ENCODE measurements around the gene EFTUD2. TPM values are rescaled to one million over a fixed set of nuclear protein-coding genes. Genes with fewer than 3 reads are reported as not detected.
A peak's percentile ranks its signal among the peaks of the same experiment; 100 is the strongest.

EFTUD2 gene
- total RNA-seq, 4 donors from 2014 or later, result 65.0 to 116 (median 81.3) TPM

DNA sequence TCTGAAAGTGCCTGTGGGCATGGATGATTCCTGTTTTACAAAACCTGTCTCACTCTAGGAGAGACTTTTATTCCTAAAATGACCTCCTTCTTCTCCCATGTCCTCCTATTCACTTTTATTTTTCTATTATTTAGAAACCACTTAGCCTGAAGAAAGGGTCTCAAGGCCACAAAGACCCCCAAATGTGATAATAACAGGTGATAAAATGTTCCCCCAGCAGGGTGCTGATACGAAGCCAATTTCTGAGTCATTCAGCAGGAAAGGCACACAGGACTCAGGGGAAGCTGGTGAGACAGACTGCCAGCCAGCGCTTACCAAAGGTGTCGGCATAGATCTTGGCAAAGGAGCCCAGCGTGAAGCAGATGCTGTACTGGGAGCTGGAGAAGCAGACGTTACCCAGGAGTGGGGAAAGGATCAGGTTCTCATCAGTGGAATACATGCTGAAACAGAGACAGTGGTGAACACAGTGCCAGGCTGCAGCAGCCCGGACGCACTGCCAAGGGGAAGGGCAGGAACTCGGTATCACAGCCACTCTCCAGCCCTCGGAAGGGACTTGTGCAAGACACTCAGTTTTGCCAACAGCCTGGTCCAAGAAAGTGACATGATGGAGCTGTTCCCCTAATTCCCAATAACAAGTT lies 27.0 kb downstream of the EFTUD2 start:
- peak; percentile 72 to 95 for DNase-seq
- peak; percentile 98 to 99 for ATAC-seq
- Histone ChIP-seq H3K4me1 (peaks cover 15 to 20% of the 10 kb centered on the region in 2 donors), H3K9me3 (no peaks in the 10 kb centered on the region), H3K27ac (peak overlapping the region; percentile 76 to 89 (median 81)), H3K36me3 (peaks cover 0 to 71% of the 10 kb centered on the region in 2 donors), H3K4me3 (no peak overlapping the region), H3K27me3 (no peaks in the 10 kb centered on the region)
- TF ChIP-seq POLR2A (IDR thresholded peaks at IDR 0.05), result no peak
- TF ChIP-seq, protein P1, sequence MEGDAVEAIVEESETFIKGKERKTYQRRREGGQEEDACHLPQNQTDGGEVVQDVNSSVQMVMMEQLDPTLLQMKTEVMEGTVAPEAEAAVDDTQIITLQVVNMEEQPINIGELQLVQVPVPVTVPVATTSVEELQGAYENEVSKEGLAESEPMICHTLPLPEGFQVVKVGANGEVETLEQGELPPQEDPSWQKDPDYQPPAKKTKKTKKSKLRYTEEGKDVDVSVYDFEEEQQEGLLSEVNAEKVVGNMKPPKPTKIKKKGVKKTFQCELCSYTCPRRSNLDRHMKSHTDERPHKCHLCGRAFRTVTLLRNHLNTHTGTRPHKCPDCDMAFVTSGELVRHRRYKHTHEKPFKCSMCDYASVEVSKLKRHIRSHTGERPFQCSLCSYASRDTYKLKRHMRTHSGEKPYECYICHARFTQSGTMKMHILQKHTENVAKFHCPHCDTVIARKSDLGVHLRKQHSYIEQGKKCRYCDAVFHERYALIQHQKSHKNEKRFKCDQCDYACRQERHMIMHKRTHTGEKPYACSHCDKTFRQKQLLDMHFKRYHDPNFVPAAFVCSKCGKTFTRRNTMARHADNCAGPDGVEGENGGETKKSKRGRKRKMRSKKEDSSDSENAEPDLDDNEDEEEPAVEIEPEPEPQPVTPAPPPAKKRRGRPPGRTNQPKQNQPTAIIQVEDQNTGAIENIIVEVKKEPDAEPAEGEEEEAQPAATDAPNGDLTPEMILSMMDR (IDR thresholded peaks at IDR 0.05 in 4 of 5, conservative IDR thresholded peaks at IDR 0.05 in 1 of 5), result peak in 1 of 5 experiments; percentile 11
- intact Hi-C loops (cut with DNase I; ENCODE audit: low total_unique reads) (no loop called here), in situ Hi-C loops (cut with MboI; ENCODE audit: low sequenced_read_pairs in 4 of 4) (no loop called here)

DNA sequence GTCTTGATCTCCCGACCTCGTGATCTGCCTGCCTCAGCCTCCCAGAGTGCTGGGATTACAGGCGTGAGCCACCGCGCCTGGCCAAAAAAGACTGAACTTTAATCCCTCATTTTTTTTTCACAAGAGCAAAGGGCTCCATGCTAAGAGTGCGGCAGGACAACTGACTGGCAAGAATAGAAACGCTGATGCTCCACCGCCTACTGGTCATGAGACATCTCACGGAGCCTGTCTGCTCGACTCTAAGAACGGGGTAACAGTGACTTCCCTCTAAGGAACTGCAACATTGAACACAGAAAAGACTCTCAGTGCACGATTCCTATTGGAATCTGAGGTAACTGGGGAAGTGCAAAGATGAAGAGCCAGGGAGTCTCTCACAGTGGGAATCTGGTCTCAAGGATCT lies 27.7 kb downstream of the EFTUD2 start:
- TF ChIP-seq POLR2A (IDR thresholded peaks at IDR 0.05), result no peak
- TF ChIP-seq, protein P1 (IDR thresholded peaks at IDR 0.05 in 4 of 5, conservative IDR thresholded peaks at IDR 0.05 in 1 of 5), result no peak
- DNase-seq (no peak), ATAC-seq (no peak)
- Histone ChIP-seq H3K9me3 (no peaks in the 10 kb centered on the region), H3K4me3 (no peak overlapping the region), H3K27me3 (no peaks in the 10 kb centered on the region), H3K4me1 (peaks cover 15 to 20% of the 10 kb centered on the region in 2 donors), H3K36me3 (peaks cover 0 to 78% of the 10 kb centered on the region in 2 donors), H3K27ac (peak overlapping the region; percentile 76 to 89 (median 81))
- intact Hi-C loops (cut with DNase I; ENCODE audit: low total_unique reads), result no loop called here
- in situ Hi-C loops (cut with MboI; ENCODE audit: low sequenced_read_pairs in 4 of 4), result no loop called here

DNA sequence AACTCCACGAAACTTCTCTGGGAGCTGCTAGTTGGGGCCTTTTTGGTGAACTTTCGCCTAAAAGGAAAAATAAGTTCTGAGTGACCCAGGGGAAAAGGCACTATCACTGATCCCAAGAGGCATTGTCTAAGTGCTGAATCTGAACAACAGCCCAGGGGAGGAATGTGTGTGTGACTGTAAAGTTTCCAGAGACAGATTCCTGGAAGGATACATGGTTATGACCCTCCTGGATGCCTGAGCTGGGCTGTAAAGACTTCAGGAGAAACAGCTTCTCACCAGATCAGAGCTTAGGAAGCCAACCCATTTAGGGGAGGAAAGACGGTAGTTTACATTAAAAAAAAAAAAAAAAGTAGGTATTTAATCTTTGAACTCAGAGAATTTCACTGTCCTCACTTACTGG lies 31.4 kb downstream of the EFTUD2 start:
- no peak for TF ChIP-seq POLR2A (IDR thresholded peaks at IDR 0.05)
- TF ChIP-seq, protein P1 (IDR thresholded peaks at IDR 0.05 in 4 of 5, conservative IDR thresholded peaks at IDR 0.05 in 1 of 5), result no peak
- no peak overlapping the region for H3K4me3 ChIP-seq
- intact Hi-C loops (cut with DNase I; ENCODE audit: low total_unique reads), result no loop called here
- peaks cover 13% of the 10 kb centered on the region in 2 donors for H3K4me1 ChIP-seq
- no peaks in the 10 kb centered on the region for H3K9me3 ChIP-seq
- H3K27ac ChIP-seq, result no peak overlapping the region
- H3K36me3 ChIP-seq, result peaks cover 0 to 82% of the 10 kb centered on the region in 2 donors
- no peaks in the 10 kb centered on the region for H3K27me3 ChIP-seq
- ATAC-seq, result no peak
- DNase-seq, result no peak
- in situ Hi-C loops (cut with MboI; ENCODE audit: low sequenced_read_pairs in 4 of 4), result loop anchor here (5.0 to 10.0 kb wide), 3 partner anchors 91 to 96 kb away; no protein-coding TSS in a partner anchor

DNA sequence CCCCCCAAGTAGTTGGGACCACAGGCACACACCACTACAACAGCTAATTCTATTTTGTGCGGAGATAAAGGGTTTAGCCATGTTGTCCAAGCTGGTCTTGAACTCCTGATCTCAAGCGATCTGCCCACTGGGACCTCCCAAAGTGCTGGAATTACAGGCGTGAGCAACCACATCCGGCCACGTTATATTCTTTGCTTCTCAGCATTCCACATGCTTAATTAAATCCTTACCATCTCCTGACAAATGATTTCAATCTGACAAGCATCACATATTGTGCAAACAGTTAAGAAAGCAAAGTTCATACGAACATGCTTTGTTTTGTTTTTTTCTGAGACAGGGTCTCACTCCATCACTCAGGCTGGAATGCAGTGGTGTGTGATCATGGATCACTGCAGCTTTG lies 33.3 kb downstream of the EFTUD2 start:
- in situ Hi-C loops (cut with MboI; ENCODE audit: low sequenced_read_pairs in 4 of 4), result loop anchor here (5.0 to 10.0 kb wide), 3 partner anchors 89 to 94 kb away; no protein-coding TSS in a partner anchor
- Histone ChIP-seq H3K4me1 (no peaks in the 10 kb centered on the region), H3K9me3 (no peaks in the 10 kb centered on the region), H3K27ac (no peak overlapping the region), H3K36me3 (peaks cover 0 to 92% of the 10 kb centered on the region in 2 donors), H3K27me3 (no peaks in the 10 kb centered on the region), H3K4me3 (no peak overlapping the region)
- TF ChIP-seq POLR2A (IDR thresholded peaks at IDR 0.05), result no peak
- TF ChIP-seq, protein P1 (IDR thresholded peaks at IDR 0.05 in 4 of 5, conservative IDR thresholded peaks at IDR 0.05 in 1 of 5), result no peak
- no peak for DNase-seq
- no peak for ATAC-seq
- intact Hi-C loops (cut with DNase I; ENCODE audit: low total_unique reads), result loop anchor here (1.0 kb wide), 1 partner anchor 91 kb away; no protein-coding TSS in a partner anchor

All from gastrocnemius medialis (tissue), 4 donors.